ENCODE data around the gene RTP5. TPM values are rescaled to one million over a fixed set of nuclear protein-coding genes. Genes with fewer than 3 reads are reported as not detected.

Gene RTP5
- total RNA-seq, 3 donors from 2014 or later, result not detected

DNA sequence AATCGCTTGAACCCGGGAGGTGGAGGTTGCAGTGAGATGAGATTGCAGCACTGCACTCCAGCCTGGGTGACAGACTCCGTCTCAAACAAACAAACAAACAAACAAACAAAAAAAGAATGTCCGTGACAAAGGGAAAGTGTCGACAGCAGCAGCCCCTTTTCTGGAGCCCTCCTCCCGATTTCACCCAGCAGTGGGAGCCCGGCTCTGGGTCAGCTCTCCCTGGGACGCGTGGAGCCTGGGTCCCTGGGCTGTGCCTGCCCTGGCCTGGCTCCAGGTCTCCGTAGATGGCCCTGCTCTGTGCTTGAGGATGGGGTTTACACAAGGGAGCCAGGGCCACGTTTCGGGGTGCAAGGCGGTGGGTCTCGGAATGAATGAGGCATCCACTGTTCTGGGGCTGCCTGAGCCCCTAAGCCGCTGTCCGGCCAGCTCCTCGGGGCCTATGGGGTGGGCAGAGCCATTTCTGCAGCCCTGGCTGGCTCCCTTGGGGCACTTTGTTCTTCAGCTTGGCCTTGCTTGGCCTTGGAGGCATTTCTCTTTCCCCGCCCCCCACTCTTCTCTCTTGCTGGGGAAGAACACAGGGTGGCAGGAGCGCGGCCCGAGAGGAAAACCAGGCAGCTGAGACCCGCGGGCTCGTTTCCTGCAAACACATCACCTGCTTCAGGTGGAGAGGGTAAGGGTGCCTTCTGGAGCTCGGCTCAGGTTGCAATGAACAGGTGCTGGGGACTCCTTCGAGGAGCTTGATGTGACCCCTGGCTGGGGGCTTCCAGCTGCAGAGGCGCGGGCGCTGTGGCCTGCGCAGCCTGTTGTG is 29.1 kb downstream of the RTP5 start:
- TF ChIP-seq CTCF (IDR thresholded peaks at IDR 0.05), result no peak
- Histone ChIP-seq H3K4me3 (no peak overlapping the region), H3K9me3 (no peaks in the 10 kb centered on the region), H3K4me1 (ENCODE audit: low read depth) (no peaks in the 10 kb centered on the region), H3K36me3 (ENCODE audit: low read depth) (no peaks in the 10 kb centered on the region)
- intact Hi-C loops (cut with DNase I, micrococcal nuclease), result no loop called here
- DNase-seq (no peak), ATAC-seq (no peak)

- ATAC-seq, result no peak
- Histone ChIP-seq H3K4me1 (ENCODE audit: low read depth) (no peaks in the 10 kb centered on the region), H3K4me3 (no peak overlapping the region)
Observed at GRCh38 chr2:241900251-241901017, 30.9 kb downstream of the RTP5 start.

DNA sequence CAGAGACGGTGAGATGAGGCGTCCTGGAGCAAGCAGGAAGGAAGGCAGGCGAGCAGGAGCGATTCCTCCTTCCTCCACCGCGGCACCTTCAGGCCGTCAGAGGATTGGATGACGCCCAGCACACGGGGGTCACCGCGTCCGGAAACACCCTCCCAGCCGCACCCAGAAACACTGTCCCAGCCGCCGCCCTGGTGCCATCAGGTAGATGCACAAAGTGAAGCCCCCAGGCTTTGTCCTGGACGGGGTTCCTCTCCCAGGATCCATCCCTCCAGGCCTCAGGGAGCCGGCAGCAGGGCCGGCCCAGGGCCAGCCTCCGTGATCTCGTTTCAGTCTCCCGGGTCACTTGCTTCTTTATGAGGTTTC is 31.5 kb downstream of the RTP5 start:
- TF ChIP-seq CTCF (IDR thresholded peaks at IDR 0.05), result no peak
- intact Hi-C loops (cut with DNase I, micrococcal nuclease), result no loop called here
- H3K36me3 ChIP-seq (ENCODE audit: low read depth), result no peaks in the 10 kb centered on the region
- no peaks in the 10 kb centered on the region for H3K9me3 ChIP-seq
- H3K4me3 ChIP-seq, result no peak overlapping the region
- no peaks in the 10 kb centered on the region for H3K4me1 ChIP-seq (ENCODE audit: low read depth)
- ATAC-seq, result no peak
- DNase-seq, result no peak

More at GRCh38 chr2:241900251-241901017, 30.9 kb downstream of the RTP5 start:
- no peak for TF ChIP-seq CTCF (IDR thresholded peaks at IDR 0.05)
- Histone ChIP-seq H3K9me3 (no peaks in the 10 kb centered on the region), H3K36me3 (ENCODE audit: low read depth) (no peaks in the 10 kb centered on the region)
- intact Hi-C loops (cut with DNase I, micrococcal nuclease), result no loop called here
- no peak for DNase-seq

DNA sequence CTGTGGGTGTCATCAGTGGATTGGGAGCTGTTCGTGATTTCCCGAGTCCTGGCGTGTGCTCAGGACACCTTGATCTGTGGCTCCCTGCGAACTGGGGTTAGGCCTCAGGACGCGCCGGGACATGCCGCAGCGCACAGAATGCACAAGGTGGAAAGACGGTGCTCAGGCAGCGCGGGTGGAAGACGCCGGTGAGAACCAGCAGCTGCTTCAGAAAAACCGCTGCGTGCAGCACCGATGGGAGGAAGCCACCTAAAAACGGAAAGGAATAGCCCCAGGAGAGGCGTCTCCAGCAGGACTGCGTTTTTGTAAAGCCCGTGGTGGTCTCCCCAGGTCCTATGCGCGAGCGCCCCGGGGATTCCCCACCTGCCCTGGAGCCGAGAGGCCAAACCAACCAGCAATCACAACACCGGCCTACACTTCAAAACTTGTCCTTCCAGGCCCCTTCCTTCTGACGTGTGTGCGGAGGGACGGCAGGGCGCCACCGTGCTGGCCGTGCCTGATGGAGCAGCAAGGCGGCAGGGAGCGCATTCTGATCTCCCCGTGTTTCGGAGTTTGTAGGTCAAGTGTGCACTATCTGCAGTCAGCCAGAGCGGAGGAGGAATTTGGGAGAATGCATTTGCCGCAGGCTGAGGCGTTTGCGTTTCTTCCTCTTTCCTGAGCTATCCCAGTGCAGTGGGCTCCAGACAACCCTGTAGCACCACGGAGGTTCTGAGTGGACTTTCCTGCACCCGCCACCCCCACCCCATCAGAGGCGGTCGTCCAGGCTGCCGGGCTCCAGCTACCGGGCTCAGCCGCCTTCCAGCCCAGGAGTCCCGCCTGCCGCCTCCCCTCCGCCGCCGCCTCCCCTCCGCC is 32.2 kb downstream of the RTP5 start:
- intact Hi-C loops (cut with DNase I, micrococcal nuclease), result no loop called here
- H3K4me1 ChIP-seq (ENCODE audit: low read depth), result no peaks in the 10 kb centered on the region
- no peaks in the 10 kb centered on the region for H3K9me3 ChIP-seq
- DNase-seq (no peak), ATAC-seq (peak; percentile 41)
- no peak overlapping the region for H3K4me3 ChIP-seq
- TF ChIP-seq CTCF (IDR thresholded peaks at IDR 0.05), result no peak
- no peaks in the 10 kb centered on the region for H3K36me3 ChIP-seq (ENCODE audit: low read depth)

DNA sequence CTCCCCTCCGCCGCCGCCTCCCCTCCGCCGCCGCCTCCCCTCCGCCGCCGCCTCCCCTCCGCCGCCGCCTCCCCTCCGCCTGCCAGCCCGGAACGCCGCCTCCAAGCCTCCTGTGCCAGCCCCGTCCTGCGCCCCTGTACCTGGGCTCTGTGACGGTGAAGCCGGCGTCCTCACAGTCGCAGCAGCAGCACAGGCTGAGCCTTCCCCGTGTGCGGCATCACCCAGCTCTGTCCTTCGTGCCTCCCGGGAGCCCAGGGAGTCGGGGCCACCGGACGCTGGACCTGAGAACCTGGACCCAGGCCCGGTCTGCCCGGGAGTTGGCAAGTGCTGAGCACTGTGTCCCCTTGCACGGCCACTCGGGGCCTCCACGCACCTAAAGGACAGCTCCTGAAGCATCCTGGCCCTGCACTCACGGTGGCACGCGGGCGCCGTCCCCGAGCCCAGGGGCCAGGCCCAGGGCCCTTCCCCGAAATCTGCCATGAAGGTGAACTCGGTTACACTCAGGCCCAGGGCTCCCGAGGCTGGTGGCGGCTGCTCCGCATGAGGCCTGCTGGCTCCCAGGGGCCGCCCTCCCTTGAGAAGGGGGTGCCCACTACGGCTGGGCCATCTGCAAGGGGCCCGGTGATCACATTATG is 32.9 kb downstream of the RTP5 start:
- TF ChIP-seq CTCF (IDR thresholded peaks at IDR 0.05), result no peak
- DNase-seq (no peak), ATAC-seq (no peak)
- Histone ChIP-seq H3K4me3 (no peak overlapping the region), H3K9me3 (no peaks in the 10 kb centered on the region), H3K4me1 (ENCODE audit: low read depth) (no peaks in the 10 kb centered on the region), H3K36me3 (ENCODE audit: low read depth) (no peaks in the 10 kb centered on the region)
- intact Hi-C loops (cut with DNase I, micrococcal nuclease), result no loop called here

All from mucosa of descending colon (tissue), 3 donors.